CD4-positive, alpha-beta T cell treated with Interleukin-15 for 1 hour (primary cell): ENCODE measurements around the gene TTR.

Experiments used
- DNase-seq: peaks from one replicate; pipeline ENCODE4 v3.0.0-alpha.2; 2020

TTR gene

GRCh38 chr18:31581498-31582197 is 10.0 kb upstream of the TTR start:
- DNase-seq = no peak

DNA sequence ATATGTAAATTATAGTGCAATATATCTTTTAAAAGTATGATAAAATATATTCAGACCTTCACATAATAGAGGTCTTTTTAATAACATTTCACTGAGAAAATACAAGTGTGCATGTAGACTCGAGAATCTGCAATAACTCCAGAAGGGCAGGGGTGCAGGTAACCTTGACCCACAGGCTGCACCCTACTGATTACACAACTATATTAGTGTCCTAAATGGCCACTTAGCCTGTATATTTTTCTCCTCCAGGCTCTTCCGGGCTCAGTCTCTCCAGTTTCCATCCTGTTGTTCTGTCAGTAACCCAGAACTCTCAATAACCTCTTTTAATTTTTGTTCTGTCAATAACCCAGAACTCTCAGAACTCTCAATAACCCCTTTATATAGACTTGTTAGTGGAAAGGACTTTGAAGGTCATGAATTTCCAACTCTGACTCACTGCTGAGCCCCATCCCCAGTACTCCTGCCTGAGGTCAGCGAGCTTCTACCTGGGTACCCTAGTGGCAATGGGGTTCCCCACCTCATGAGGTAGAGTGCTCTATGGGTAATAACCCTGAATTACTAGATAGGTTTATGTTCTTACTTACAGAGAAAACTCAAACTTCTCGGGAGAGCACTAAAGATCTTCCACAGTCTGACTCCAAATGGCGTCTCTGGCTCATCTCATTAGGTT is 8.4 kb upstream of the TTR start:
- no peak for DNase-seq

DNA sequence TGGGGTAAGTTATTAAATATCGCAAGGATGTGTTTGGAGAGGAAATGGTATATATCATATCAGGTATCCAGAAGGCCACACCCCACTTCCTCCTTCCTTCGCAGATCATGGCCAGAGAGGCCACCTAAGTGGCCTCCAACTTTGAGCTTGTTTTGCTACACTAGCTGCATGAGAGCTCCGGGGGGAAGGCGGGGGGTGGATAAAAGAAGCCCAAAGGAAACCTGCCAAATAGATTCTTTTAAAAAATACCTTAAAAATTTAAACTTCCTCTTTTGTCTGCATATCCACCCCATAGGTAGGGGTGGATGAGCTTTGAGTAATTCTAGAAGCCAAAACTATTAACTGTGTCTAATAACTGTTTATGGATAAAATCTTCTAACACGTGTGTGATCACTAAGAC is 5.7 kb upstream of the TTR start:
- DNase-seq = no peak

- no peak for DNase-seq
These were observed 5.1 kb upstream of the TTR start for GRCh38 chr18:31586616-31587015.

GRCh38 chr18:31587529-31587928 is 4.1 kb upstream of the TTR start:
- no peak for DNase-seq

DNA sequence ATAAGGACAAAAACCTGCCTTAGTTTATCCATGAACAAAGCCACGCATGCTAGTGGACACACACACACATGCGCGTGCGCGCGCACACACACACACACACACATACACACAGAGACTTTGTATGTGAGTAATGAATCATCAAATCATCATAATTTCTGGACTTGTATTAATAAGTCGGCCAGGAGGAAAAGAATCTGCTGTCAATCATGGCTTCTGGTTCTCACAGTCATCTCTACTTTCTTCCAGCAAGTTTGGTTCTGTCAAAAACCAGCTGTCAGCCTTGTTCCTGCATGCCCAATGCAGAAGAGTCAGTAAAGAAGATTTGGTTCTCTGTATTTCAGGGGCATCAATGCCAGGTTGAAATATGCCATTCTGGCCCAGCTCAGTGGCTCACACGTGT is 1.1 kb upstream of the TTR start:
- DNase-seq = no peak

DNA sequence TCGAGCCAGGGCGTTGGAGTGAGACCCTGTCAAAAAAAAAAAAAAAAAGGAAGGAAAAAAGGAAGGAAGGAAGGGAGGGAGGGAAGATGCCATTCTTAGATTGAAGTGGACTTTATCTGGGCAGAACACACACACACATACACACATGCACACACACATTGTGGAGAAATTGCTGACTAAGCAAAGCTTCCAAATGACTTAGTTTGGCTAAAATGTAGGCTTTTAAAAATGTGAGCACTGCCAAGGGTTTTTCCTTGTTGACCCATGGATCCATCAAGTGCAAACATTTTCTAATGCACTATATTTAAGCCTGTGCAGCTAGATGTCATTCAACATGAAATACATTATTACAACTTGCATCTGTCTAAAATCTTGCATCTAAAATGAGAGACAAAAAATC is 564 bp upstream of the TTR start:
- DNase-seq = no peak

GRCh38 chr18:31592506-31593157 is 955 bp downstream of the TTR start:
- no peak for DNase-seq

DNA sequence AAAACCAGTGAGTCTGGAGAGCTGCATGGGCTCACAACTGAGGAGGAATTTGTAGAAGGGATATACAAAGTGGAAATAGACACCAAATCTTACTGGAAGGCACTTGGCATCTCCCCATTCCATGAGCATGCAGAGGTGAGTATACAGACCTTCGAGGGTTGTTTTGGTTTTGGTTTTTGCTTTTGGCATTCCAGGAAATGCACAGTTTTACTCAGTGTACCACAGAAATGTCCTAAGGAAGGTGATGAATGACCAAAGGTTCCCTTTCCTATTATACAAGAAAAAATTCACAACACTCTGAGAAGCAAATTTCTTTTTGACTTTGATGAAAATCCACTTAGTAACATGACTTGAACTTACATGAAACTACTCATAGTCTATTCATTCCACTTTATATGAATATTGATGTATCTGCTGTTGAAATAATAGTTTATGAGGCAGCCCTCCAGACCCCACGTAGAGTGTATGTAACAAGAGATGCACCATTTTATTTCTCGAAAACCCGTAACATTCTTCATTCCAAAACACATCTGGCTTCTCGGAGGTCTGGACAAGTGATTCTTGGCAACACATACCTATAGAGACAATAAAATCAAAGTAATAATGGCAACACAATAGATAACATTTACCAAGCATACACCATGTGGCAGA is 3.6 kb downstream of the TTR start:
- DNase-seq = no peak

- no peak for DNase-seq
These were observed 4.6 kb downstream of the TTR start for GRCh38 chr18:31596081-31596872.

DNA sequence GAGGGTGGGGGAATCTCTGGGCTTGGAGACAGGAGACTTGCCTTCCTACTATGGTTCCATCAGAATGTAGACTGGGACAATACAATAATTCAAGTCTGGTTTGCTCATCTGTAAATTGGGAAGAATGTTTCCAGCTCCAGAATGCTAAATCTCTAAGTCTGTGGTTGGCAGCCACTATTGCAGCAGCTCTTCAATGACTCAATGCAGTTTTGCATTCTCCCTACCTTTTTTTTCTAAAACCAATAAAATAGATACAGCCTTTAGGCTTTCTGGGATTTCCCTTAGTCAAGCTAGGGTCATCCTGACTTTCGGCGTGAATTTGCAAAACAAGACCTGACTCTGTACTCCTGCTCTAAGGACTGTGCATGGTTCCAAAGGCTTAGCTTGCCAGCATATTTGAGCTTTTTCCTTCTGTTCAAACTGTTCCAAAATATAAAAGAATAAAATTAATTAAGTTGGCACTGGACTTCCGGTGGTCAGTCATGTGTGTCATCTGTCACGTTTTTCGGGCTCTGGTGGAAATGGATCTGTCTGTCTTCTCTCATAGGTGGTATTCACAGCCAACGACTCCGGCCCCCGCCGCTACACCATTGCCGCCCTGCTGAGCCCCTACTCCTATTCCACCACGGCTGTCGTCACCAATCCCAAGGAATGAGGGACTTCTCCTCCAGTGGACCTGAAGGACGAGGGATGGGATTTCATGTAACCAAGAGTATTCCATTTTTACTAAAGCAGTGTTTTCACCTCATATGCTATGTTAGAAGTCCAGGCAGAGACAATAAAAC is 6.5 kb downstream of the TTR start:
- DNase-seq = no peak

- DNase-seq = no peak
These were observed 11.6 kb downstream of the TTR start for GRCh38 chr18:31603315-31603714.

- no peak for DNase-seq
These were observed 14.6 kb downstream of the TTR start for GRCh38 chr18:31606265-31606664.

GRCh38 chr18:31607384-31607783 is 15.7 kb downstream of the TTR start:
- no peak for DNase-seq

DNA sequence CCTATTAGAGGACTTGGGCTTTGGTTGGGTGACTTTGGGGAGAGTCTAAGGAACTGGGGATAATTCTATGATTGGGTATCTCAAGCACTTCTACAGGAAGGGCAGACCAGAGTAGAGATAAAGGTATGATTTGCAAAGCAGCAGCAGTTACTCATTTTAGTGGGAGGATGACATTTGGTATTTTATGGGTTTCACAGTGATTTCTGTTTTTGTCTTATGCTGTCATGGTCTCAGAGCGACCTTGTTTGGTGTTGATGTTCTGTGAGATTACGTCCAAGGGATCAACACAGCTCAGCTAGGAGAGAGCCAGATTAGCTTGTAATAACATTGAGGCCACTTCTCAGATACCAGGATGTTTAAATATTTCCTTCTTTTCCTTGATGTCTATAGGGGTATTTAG is 18.2 kb downstream of the TTR start:
- DNase-seq = no peak

- no peak for DNase-seq
These were observed 18.9 kb downstream of the TTR start for GRCh38 chr18:31610286-31611205.

DNA sequence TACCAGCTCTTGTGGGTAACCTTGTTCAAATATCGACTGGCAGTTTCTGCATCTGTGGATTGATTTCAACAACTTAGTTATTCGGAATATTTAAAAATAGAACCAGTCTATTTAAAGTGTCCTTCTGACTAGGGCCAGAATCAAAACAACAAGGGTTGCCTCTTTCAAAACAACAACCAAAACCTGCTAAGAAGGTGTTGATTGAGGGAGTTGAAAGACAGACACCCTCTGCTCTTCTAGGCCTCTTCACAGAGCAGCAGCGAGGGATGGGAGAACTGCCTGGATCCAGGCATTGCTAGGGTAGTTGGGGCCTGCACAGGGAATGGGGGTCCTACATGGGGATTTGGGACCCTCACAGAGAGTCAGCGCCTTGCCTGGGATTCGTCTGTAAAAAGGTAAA is 19.8 kb downstream of the TTR start:
- no peak for DNase-seq

DNA sequence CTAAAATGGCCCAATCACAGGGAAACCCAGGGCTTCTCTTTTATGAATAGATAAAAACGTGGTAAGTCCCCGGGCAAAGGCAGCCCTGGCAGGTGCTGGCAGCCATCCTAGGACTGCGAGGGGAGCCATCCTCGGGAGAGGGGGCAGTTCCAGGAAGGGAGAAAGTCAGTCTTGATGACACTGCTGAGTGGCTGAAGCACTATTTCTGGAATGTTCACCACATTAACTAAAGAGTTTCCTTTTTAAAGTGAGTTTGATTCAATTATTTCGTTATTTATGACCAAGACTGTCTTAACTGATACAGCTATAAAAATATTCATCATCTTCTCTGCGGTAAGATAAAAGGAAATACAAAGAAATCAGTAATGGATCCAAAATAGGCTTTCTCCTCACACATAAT is 20.4 kb downstream of the TTR start:
- no peak for DNase-seq

GRCh38 chr18:31614044-31614443 is 22.4 kb downstream of the TTR start:
- DNase-seq = no peak

DNA sequence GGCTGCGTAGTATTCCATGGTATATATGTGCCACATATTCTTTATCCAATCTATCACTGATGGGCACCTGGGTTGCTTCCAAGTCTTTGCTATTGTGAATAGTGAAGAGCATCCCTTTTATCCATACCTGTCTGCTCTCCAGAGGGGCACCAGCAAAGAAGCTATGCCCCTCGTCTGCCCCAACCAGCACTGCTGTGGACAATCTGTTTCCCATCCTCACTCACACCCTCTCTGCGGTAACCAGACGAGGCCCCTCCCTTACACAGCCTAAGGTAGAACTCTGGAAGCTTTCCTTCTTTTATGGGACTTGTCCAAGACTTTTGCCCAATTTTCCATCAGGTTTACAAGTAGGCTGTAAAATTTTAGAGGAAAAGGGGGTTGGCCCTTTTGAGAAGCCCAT is 24.9 kb downstream of the TTR start:
- DNase-seq = no peak
